ENCODE data around the gene LSP1. TPM values are rescaled to one million over a fixed set of nuclear protein-coding genes. Genes with fewer than 3 reads are reported as not detected.
"Not testable (repeated sequence)": the region's sequence is repeated elsewhere in the genome, so short reads cannot be mapped to it uniquely, and the experiment has no call there.

LSP1 gene
- total RNA-seq, 2 experiments from 2014 or later = 42.4 to 42.9 TPM

DNA sequence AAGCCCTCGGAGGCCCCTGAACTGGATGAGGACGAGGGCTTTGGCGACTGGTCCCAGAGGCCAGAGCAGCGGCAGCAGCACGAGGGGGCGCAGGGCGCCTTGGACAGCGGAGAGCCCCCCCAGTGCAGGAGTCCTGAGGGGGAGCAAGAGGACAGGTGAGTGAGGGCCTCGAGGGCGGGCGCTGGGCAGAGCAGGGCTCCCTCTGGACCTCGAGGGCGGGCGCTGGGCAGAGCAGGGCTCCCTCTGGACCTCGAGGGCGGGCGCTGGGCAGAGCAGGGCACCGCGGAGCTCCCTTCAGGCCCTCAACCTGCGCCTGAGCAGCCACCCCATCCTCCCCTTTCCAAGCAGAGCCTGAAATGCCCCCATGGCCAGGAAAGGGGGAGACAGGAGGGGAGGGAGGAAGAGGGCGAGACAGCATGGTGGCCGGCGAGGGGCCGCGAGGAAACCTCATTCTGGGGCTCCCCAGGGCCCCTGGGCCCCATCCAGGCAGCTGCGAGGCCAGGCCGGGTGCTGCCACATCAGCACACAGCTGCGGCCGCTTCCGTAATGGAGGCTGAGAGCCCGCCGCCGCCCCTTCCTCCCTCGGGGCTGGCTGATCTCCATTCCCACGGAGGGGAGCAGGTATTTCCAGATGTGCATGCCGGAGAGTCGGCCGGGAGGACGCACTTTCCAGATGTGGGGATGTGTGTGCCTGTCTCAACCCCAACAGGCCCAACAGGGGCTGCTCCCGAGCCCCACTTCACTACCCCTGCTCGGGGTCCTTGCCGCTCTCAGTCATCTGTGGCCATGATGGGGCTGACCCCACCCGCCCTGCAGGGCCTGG, 28.8 kb downstream of the LSP1 start:
- intact Hi-C loops (cut with micrococcal nuclease) = loop anchor here (1.0 to 10.0 kb wide), 3 partner anchors 36 to 271 kb away; partner anchors contain the start of genes SYT8, TNNI2 and TNNT3
- H3K27me3 Mint-ChIP-seq (ENCODE audit: low read depth) = no peaks in the 10 kb centered on the region
- CTCF ChIA-PET = interaction anchor here (0.6 to 2.8 kb wide), 23 partner anchors 9 to 271 kb away, joined by 3 to 42 read pairs (median 5); partner anchors contain the start of genes LSP1 and PRR33
- no peak overlapping the region for H3K27ac Mint-ChIP-seq
- no peak overlapping the region for H3K4me3 Mint-ChIP-seq
- H3K36me3 Mint-ChIP-seq (ENCODE audit: low read depth) = peaks cover 1% of the 10 kb centered on the region
- H3K9me3 Mint-ChIP-seq = no peaks in the 10 kb centered on the region
- H3K4me1 Mint-ChIP-seq (ENCODE audit: low read depth) = peaks cover 6% of the 10 kb centered on the region
- DNase-seq = no peak

DNA sequence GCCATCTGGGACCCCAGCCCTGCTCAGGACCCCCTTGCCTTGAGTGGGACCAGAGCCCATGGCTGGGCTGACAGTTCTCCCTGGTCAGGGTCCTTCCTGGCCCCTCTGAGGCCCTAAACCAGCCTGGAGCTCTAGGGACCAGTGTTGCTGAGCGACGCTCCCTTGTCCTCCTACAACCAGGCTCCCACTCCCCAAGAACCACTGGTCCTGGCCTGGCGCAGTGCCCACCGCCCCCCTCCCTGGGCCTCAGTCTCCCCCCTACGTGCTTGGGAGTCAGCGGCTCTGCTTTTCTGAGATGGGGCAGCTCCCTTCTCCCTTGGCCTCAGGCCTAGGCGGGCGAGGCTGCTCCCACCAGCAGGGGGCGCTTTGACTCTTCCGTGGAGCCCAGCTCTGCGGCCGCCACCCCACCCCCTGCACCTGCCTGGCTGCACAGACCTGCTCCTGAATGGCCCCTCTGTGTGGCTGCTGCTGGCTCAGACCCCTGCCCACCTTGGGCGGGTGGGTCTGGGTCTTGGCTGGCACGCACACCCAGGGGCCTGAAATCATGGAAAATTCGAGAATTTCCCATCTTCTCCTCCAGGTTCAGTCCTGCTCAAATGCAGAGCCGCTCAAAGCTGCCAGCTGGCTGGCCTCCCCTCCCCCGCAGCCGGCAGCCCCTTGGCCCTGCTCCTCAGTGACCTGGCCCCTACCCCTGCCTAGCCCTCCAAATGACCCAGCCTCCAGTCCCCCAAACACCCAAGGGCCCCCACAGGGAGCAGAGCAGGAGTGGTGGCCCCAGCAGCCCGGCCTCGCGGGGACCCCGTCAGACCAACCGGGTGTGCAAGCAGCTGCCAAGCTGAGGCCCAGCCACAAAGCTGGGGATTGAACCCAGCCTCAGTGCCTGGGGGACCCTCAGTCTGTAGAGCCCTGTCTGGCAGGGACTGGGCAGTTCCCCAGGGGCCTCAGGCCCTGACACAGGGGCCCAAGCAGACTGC, 29.7 kb downstream of the LSP1 start:
- intact Hi-C loops (cut with micrococcal nuclease) = loop anchor here (1.0 to 10.0 kb wide), 3 partner anchors 35 to 270 kb away; partner anchors contain the start of genes SYT8, TNNI2 and TNNT3
- no peak overlapping the region for H3K4me3 Mint-ChIP-seq
- H3K27me3 Mint-ChIP-seq (ENCODE audit: low read depth) = no peaks in the 10 kb centered on the region
- CTCF ChIA-PET = interaction anchor here (0.6 to 2.8 kb wide), 23 partner anchors 8 to 270 kb away, joined by 3 to 42 read pairs (median 5); partner anchors contain the start of genes LSP1 and PRR33
- H3K4me1 Mint-ChIP-seq (ENCODE audit: low read depth) = peaks cover 4% of the 10 kb centered on the region
- H3K9me3 Mint-ChIP-seq = no peaks in the 10 kb centered on the region
- peaks cover 1% of the 10 kb centered on the region for H3K36me3 Mint-ChIP-seq (ENCODE audit: low read depth)
- no peak overlapping the region for H3K27ac Mint-ChIP-seq
- peak; percentile 85 for DNase-seq

- H3K4me3 Mint-ChIP-seq = no peak overlapping the region
- DNase-seq = no peak
- H3K36me3 Mint-ChIP-seq (ENCODE audit: low read depth) = peaks cover 1% of the 10 kb centered on the region
- H3K27me3 Mint-ChIP-seq (ENCODE audit: low read depth) = no peaks in the 10 kb centered on the region
- peaks cover 5% of the 10 kb centered on the region for H3K4me1 Mint-ChIP-seq (ENCODE audit: low read depth)
- CTCF ChIA-PET = interaction anchor here (0.7 to 2.8 kb wide), 10 partner anchors 7 to 269 kb away, joined by 3 to 42 read pairs (median 10); partner anchors contain the start of genes LSP1 and PRR33
- intact Hi-C loops (cut with micrococcal nuclease) = loop anchor here (5.0 to 10.0 kb wide), 2 partner anchors 34 to 49 kb away; partner anchors contain the start of genes SYT8, TNNI2 and TNNT3
- H3K27ac Mint-ChIP-seq = no peak overlapping the region
- H3K9me3 Mint-ChIP-seq = no peaks in the 10 kb centered on the region
Measured at GRCh38 chr11:1883346-1884302, 30.7 kb downstream of the LSP1 start.

GRCh38 chr11:1884303-1884700, 31.4 kb downstream of the LSP1 start:
- no peaks in the 10 kb centered on the region for H3K9me3 Mint-ChIP-seq
- peaks cover 5% of the 10 kb centered on the region for H3K36me3 Mint-ChIP-seq (ENCODE audit: low read depth)
- H3K27me3 Mint-ChIP-seq (ENCODE audit: low read depth) = no peaks in the 10 kb centered on the region
- peaks cover 10% of the 10 kb centered on the region for H3K4me1 Mint-ChIP-seq (ENCODE audit: low read depth)
- H3K4me3 Mint-ChIP-seq = no peak overlapping the region
- no peak overlapping the region for H3K27ac Mint-ChIP-seq
- intact Hi-C loops (cut with micrococcal nuclease) = loop anchor here (5.0 to 10.0 kb wide), 2 partner anchors 33 to 50 kb away; partner anchors contain the start of genes SYT8, TNNI2 and TNNT3
- DNase-seq = no peak
- CTCF ChIA-PET = no interaction called here

DNA sequence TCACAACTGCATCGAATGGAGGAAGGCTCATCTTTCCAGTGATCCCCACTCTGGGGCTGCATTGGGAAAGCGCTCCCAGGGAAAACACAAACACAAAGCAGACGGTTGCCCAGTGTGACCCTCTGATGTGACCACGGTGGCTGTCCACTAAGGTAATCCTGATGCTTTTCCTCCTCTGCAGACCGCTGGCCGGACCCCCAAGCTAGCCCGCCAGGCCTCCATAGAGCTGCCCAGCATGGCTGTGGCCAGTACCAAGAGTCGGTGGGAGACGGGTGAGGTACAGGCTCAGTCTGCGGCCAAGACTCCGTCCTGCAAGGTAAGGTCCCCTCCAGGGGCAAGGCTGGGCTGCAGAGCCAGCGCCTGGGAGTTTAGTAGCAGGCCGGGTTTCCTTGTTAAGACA, 33.7 kb downstream of the LSP1 start:
- H3K36me3 Mint-ChIP-seq (ENCODE audit: low read depth); H3K9me3 Mint-ChIP-seq; H3K27ac Mint-ChIP-seq; H3K4me3 Mint-ChIP-seq; H3K27me3 Mint-ChIP-seq (ENCODE audit: low read depth); DNase-seq; CTCF ChIA-PET: not testable (repeated sequence)
- H3K4me1 Mint-ChIP-seq (ENCODE audit: low read depth) = peaks cover 16% of the 10 kb centered on the region
- intact Hi-C loops (cut with micrococcal nuclease) = loop anchor here (10.0 kb wide), 1 partner anchor 52 kb away; the partner anchor contains the start of genes SYT8 and TNNI2

DNA sequence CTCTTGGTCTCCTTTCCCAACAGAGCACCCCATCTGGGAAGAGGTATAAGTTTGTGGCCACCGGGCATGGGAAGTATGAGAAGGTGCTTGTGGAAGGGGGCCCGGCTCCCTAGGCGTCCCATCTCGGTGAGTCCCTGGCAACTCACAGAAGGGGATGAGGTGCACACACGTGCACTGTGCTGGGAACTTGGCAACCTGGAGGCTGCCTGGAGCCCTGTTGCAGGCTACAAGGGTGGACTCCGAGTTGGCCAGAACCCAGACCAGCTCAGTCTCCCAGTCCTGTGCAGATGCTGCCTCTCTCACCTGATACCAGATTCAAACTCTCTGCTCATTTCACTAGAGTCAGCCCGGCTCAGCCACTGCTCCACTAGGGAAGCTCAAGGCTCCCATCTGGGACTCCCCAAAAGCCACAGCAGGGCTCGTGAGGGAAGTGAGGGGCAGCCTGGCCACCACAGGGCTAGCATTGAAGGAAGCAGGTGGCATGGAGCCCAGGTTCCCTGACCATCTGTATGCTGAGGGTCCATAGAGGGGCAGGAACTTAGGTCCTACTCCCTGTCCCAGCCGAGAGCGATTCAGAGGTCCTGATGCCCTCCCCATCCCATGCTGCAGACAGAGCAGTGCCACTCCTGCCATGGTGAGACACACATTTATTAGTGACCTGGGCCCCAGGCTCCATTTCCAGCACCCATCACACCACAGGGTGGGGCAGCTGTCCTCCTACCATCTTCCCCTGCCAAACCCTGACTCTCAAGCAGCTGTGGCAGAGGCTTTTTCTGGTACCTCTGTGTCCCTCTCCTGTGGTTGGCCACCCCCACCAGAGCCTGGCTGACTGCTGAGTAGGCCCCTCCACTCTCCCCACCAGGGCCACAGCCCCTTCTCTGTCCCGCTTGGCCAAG, 34.8 kb downstream of the LSP1 start:
- peaks cover 5% of the 10 kb centered on the region for H3K36me3 Mint-ChIP-seq (ENCODE audit: low read depth)
- no peaks in the 10 kb centered on the region for H3K27me3 Mint-ChIP-seq (ENCODE audit: low read depth)
- DNase-seq = no peak
- no peaks in the 10 kb centered on the region for H3K9me3 Mint-ChIP-seq
- intact Hi-C loops (cut with micrococcal nuclease) = loop anchor here (10.0 kb wide), 1 partner anchor 53 kb away; the partner anchor contains the start of genes SYT8 and TNNI2
- H3K27ac Mint-ChIP-seq = no peak overlapping the region
- H3K4me1 Mint-ChIP-seq (ENCODE audit: low read depth) = peaks cover 20% of the 10 kb centered on the region
- H3K4me3 Mint-ChIP-seq = no peak overlapping the region
- CTCF ChIA-PET = interaction anchor here (0.6 to 1.1 kb wide), 2 partner anchors 49 to 114 kb away, joined by 3 read pairs; partner anchors contain the start of gene TNNI2

DNA sequence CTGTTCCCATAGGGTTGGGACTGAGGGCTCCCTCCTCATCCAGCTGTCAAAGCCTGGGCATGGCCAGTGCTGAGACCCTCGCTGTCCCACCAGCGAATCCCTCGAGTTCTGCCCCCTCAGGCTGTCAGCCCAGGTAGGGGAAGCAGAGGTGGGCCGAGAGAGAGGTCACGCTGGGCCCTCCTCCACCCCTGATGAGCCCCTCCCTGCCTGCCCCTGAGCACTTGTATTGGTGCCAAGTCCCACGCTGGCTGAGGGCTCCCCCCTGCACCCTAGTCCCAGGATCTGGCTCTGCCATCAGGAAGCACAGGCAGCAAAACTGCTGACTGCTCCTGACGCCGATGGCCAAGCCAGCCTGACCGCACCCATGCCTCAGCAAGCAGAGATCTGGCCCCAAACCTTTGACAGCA, 35.5 kb downstream of the LSP1 start:
- Mint-ChIP-seq H3K9me3 (no peaks in the 10 kb centered on the region), H3K27me3 (ENCODE audit: low read depth) (no peaks in the 10 kb centered on the region), H3K27ac (no peak overlapping the region), H3K4me1 (ENCODE audit: low read depth) (peaks cover 21% of the 10 kb centered on the region), H3K4me3 (peak overlapping the region; percentile 79), H3K36me3 (ENCODE audit: low read depth) (peaks cover 6% of the 10 kb centered on the region)
- DNase-seq = no peak
- CTCF ChIA-PET = interaction anchor here (0.6 to 1.2 kb wide), 3 partner anchors 50 to 113 kb away, joined by 3 to 5 read pairs (median 3); partner anchors contain the start of gene TNNI2
- intact Hi-C loops (cut with micrococcal nuclease) = loop anchor here (10.0 kb wide), 1 partner anchor 54 kb away; the partner anchor contains the start of genes SYT8 and TNNI2

DNA sequence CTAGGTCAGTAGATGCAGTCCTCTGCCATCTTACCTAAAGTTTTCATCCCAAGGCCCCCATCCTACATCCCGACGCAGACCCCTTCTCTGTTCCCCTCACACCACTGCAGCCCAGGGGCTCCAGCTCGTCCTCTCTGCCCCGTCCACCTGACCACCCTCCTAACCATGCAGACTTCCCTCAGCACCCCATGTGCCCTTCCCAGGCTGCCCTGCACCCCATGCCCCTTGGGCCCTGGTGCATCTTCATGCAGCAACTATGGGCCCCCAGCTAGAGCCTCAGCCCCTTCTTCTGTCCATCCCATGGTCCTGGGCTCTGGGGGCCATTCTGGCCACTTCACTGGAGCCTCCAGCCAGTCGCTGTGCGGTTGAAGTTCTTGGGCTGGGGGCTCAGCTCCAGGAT, 35.9 kb downstream of the LSP1 start:
- intact Hi-C loops (cut with micrococcal nuclease) = loop anchor here (10.0 kb wide), 1 partner anchor 54 kb away; the partner anchor contains the start of genes SYT8 and TNNI2
- H3K27ac Mint-ChIP-seq = peak overlapping the region; percentile 58
- no peaks in the 10 kb centered on the region for H3K9me3 Mint-ChIP-seq
- H3K4me3 Mint-ChIP-seq = peak overlapping the region; percentile 79
- H3K27me3 Mint-ChIP-seq (ENCODE audit: low read depth) = no peaks in the 10 kb centered on the region
- H3K36me3 Mint-ChIP-seq (ENCODE audit: low read depth) = peaks cover 6% of the 10 kb centered on the region
- peaks cover 23% of the 10 kb centered on the region for H3K4me1 Mint-ChIP-seq (ENCODE audit: low read depth)
- DNase-seq = no peak
- CTCF ChIA-PET = interaction anchor here (0.6 to 1.2 kb wide), 4 partner anchors 50 to 113 kb away, joined by 3 to 5 read pairs (median 3); partner anchors contain the start of gene TNNI2

- intact Hi-C loops (cut with micrococcal nuclease) = loop anchor here (10.0 kb wide), 1 partner anchor 55 kb away; the partner anchor contains the start of genes SYT8 and TNNI2
- peak overlapping the region; percentile 79 for H3K4me3 Mint-ChIP-seq
- H3K9me3 Mint-ChIP-seq = no peaks in the 10 kb centered on the region
- peak; percentile 84 for DNase-seq
- no peaks in the 10 kb centered on the region for H3K27me3 Mint-ChIP-seq (ENCODE audit: low read depth)
- H3K27ac Mint-ChIP-seq = peak overlapping the region; percentile 58
- H3K36me3 Mint-ChIP-seq (ENCODE audit: low read depth) = peaks cover 6% of the 10 kb centered on the region
- peaks cover 23% of the 10 kb centered on the region for H3K4me1 Mint-ChIP-seq (ENCODE audit: low read depth)
- CTCF ChIA-PET = interaction anchor here (0.7 to 1.5 kb wide), 5 partner anchors 51 to 112 kb away, joined by 3 to 5 read pairs (median 3); partner anchors contain the start of gene TNNI2
Measured at GRCh38 chr11:1889224-1889930, 36.5 kb downstream of the LSP1 start.

Measured in activated naive CD4-positive, alpha-beta T cell treated with anti-CD3 and anti-CD28 coated beads for 36 hours (primary cell).